Activated CD4-positive, alpha-beta T cell treated with anti-CD3 and anti-CD28 coated beads, Interleukin-2, amount 50 U/mL, for 4 hours (primary cell): Measurements from ENCODE around the gene AFG1L.
"Not testable (repeated sequence)": the region's sequence is repeated elsewhere in the genome, so short reads cannot be mapped to it uniquely, and the experiment has no call there.

ENCODE experiments used
- DNase-seq, 2 experiments: peaks; one replicate each; pipeline ENCODE4 v3.0.0-alpha.2; 2020

Gene AFG1L

DNA sequence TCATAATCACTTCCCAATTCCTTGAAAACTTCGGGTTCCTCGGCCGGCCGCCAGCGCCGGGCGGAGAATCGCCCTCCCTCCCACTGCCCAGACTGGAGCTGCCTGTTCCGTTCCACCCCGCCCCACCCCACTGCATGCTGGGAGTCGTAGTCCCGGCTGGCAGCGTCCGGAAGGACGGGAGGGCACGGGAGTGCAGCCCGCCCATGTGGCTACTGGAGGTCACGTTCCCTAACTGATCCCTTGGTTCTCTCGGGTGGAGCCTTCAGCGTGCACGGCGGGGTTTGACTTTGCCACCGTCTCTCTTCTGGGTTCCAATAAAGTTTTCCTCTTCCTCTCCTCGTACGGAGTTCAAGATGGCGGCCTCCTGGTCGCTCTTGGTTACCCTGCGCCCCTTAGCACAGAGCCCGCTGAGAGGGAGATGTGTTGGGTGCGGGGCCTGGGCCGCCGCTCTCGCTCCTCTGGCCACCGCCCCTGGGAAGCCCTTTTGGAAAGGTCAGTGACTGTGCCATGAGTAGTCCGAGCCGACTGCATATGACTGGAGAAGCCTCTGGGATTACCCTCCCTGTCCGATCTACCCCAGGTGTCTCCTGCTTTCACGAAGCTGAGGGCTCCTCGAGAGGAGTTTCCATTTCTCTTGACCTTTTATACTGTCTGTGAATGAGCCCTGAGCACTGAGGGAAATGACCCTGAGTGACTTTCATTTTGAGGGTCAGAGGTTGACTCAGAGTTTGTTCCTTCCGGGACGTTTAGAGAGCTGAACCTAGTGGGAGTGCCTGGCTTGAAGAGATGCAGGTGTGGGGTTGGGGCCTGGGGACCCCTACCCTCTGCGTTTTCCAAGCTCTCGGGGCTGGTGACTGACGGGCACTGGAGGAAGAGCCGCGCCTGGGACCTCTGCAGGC, at the start of gene AFG1L:
TSS of gene AFG1L (plus strand) at position 328 of the 899 bp plus-strand sequence. CDS start at position 354, 26 bp downstream.
- DNase-seq = peak; percentile 80 to 83

DNA sequence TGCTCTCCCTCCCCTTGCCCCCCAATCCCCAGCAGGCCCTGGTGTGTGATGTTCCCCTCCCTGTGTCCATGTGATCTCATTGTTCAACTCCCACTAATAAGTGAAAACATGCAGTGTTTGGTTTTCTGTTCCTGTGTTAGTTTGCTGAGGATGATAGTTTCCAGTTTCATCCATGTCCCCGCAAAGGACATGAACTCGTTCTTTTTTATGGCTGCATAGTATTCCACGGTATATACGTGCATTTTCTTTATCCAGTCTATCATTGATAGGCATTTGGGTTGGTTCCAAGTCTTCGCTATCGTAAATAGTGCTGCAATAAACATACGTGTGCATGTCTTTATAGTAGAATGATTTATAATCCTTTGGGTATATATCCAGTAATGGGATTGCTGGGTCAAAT, 49.8 kb upstream of the AFG1L start:
- DNase-seq = not testable (repeated sequence)

DNA sequence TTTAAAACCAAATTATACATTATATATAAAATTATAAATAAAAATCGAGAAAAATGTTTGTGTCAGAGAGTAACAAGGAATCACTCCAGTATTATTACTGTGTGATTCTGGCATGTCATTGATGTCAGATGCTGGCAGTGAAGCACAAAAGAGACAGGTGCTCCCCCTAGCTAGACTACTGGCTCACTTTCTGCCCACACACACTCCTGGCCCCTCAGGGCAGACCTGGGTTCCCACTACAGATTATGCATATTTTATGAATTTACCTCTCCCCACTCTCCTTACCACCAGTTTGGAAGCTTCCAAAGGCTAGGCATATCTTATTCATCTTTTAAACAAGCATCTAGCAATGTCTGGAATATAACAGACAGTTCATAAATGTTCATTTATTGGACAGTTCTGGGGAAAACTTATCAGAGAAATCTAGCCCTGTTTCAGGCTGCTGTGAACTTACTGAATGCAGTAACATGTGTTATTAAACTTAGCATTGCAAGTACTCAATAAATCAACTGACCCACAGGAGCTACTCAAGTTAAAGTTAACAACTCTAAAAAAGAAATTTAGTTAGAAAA, 46.8 kb upstream of the AFG1L start:
- DNase-seq = no peak

DNA sequence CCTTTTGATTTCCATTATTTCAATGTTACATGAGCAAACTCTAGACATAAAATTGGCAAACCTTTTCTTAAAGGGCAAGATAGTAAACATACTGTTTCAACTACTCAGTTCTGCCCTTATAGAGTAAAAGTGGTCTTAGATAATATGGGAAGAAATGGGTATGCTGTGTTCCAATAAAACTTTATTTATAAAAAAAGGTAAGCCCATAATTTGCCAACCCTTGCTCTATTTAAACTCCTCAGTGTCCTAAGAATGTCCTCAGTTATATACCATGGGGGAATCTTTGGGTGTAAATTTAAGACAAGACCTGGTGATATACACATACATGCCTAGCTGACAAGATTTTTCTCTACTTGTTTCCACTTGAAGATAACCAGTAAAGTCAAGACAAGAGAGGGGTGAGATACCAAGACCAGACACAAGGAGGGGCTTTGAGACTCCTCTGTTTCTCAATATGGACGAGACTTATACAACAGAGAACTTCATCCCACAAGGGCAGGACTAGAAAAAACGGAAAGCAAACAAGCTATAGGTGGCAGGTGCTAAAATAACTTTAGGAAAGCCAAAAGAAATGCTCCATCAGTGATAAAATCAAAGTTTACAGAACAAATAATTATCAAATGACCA, 44.5 kb upstream of the AFG1L start:
- no peak for DNase-seq

DNA sequence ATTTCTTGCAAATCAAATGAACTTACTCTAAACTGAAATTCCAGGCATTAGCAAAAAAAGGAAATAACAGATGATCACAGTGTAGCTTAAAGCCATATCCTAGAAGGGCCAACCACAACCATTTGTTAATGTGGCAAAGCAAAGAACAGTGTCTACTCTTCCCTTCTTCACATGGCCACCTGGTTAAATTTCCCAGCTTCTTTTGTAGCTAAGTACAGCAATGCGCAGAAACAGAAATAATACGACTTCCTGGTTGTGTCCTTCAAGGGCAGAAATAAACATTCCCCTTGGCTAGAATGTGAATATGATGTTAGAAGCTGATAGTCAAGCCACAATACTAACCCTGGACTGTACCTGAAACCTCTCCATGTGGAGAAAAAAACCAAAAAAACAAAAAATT, 43.6 kb upstream of the AFG1L start:
- no peak for DNase-seq

DNA sequence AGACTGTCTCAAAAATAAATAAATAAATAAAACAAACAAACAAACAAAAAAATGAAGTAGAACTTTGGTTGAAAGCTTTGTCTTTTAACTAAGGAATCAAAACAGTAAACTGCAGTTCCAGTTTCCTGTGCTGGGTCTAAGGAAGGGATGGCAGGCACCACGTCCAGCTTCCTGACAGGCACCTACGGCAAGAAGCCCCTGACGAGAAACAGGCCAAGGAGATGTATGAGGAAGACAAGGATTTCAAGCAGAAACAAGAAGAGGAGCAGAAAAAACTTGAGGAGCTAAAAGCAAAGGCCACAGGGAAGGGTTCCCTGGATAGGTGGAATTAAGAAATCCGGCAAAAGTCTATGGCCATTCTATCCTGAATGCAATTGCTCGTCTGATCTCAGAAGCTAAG, 42.8 kb upstream of the AFG1L start:
- no peak for DNase-seq

DNA sequence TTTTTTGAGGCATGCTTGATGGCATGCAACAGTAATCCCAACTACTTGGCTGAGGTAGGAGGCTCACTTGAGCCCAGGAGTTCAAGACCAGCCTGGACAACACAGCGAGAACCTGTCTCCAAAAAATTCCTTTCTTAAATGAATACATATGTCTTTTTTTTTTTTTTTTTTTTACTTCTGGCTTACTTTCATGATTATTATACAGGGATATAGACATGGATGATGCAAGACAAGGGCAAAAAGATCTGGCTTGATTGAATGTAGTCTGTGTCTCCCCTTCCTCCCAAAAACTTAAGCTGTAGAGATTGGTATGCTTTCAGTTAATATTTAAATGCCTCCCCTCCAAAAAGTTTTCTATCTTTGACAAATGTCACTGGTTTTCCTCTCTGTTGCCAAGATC, 41.6 kb upstream of the AFG1L start:
- DNase-seq = no peak

DNA sequence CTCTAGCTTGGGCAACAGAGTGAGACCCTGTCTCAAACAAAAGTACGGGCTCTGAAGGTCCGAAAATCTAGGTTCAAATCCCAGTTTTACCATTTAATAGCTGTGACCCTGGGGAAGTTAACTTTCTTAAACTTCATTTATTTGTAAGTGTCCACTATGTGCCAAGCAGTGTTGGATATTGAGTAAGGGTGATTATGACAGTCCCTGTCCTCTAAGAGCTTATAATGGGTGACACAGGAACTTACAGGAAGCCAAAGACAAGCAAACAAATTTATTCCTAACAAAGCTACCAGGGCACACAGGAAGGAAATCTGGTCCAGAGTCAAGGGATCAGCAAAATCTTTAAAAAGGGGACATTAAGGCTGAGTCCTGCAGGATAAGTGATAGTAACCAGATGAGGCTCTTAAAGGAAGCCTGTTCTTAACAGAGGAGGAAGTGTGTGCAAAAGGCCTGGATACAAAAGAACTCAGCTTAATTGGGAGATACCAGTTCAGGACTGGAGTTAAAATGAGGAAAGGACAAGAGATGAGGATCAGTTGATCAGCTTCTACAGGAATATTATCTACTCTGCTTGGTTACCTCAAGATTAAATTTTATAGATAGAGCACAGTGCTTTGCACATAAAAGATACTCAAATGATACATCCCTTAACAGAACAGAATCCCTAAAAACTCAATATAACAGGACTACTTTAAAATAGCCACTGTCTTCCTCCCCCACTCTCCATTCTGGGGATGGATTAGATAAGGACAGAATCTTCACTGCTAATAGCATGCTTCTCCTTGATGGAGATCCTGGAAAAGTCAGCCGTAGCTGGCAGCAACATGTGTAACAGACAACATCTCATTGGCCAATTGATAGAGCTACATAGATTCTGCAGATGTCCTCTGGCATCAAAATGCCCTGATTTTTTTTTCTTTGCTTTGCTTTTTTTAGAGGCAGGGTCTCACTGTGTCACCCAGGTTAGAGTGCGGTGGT, 40.1 kb upstream of the AFG1L start:
- DNase-seq = no peak

DNA sequence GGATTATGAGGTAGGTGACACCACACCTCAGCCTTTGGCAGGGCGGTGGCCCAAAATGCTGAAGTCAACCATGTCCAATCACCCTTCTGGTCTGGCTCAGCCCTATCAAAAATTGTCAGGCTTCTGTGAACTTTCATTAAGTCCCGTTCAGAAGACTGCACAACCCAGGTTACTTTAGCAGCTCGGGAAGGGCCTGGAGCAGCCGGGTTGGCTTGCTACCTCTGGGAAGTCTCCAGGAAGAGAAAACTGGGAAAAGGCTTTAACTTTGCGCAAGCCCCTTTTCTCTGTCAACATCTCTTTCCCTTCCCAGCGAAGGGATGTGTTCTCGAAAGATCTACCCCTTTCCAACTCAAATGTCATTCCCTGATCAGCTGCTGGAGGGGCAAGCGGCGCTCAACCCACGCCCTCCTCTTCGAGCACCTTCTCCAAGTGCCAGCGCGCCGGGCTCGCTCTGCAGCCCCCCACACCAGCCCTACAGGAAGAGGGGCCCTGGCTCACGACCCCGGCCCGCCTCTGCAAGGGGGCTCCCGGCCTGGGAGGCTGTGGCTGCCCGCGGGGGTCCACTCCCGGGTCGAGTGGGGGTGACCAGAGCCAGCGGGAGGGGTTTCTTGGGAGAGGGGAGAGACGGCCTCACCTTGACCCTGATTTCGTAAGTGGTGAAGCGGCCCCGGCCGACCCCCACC, 34.6 kb upstream of the AFG1L start:
- DNase-seq = no peak

DNA sequence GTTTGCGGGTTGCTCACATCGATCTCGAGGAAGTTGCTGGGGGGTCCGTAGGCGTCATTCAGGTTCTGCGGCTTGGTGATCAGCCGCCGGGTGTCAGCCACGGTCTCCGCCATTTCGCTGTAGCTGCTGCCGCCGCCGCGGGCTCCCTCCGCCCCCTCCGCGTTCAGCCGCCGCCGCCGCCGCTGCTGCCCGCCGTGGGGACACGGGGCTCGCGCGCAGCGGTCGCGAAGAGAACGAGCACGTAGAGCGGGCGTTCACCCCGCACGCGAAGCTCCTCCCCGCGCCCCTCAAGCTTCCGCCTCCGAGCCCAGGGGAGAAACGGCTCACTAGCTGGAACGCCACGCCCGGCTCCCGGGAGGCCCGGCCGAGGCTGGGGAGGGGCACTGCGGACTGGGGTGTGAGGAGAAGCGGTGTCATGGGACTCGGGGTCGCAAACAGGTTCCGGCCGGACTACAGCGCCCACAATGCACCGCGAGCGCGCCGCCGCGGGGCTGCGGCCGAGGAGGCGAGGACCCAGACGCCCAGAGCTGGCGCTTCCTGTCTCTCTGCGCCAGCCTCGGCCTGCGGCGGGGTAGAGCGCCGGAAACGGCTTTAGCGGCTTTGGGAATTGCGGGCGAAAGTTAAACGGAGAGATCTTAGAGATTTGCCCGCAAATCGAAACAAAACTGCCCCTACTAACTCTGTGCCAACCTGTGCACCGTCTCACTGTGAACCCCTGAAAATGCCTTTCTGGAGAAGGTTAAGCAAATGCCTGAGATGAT, 33.9 kb upstream of the AFG1L start, which contains the start of gene SNX3:
TSS of gene SNX3 (minus strand) at position 232 of the 761 bp plus-strand sequence. CDS start at position 113, 119 bp downstream.
- DNase-seq = peak; percentile 77 to 78

DNA sequence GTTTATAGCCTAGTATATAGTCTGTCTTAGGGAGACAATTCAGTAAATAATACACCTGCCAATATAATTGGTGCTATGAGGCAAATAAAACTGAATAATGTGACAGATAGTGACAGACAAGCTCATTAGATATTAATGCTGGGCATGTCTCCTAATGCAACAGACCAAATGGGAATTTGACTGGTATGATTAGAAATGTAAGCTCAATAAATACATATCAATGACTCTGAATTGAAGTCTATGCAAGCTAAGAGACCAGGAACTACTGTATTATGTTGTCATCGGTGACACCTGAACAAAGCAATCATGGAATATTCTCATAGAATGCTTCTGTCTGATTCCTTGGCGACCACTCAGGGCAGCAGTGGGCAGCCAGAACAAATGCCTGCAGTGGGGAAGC, 31.5 kb upstream of the AFG1L start:
- DNase-seq = no peak

DNA sequence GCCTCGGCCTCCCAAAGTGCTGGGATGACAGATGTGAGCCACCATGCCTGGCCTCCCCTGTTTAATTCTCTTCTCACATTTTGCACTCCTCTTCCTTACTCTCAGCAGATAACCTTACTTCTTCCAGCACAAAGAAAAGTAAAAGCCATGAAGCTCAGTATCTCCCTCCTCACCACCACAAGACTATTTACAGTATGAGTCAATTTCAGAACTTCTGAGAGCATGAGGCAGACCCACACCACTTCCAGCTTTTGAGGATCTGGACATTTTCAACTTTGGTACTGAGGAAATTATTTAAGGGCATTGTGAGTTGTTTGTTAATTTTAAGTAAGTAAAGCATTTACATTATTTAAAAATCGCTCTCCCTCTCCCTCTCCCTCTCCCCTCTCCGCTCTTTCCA, 26.0 kb upstream of the AFG1L start:
- no peak for DNase-seq

DNA sequence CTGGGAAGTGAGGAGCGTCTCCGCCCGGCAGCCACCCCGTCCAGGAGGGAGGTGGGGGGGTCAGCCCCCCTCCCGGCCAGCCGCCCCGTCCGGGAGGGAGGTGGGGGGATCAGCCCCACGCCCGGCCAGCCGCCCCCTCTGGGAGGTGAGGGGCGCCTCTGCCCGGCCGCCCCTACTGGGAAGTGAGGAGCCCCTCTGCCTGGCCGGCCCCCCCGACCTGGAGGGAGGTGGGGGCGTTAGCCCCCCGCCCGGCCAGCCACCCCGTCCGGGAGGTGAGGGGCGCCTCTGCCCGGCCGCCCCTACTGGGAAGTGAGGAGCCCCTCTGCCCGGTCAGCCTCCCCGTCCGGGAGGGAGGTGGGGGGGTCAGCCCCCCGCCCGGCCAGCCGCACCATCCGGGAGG, 24.9 kb upstream of the AFG1L start:
- not testable (repeated sequence) for DNase-seq

DNA sequence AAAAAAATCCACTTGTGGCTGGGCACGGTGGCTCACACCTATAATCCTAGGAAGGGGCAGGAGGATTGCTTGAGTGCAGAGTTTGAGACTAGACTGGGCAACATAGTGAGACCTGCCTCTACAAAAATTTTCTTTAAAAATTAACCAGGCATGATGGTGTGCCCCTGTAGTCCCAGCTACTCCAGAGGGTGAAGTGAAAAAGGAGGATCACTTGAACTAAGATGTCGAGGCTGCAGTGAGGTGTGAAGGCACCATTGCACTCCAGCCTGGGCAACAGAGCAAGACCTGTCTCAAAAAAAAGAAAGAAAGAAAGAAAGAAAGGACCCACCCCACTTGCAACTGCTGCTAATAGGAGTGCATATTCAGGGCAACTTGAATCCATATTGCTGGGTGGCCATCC, 20.3 kb upstream of the AFG1L start:
- DNase-seq = no peak

DNA sequence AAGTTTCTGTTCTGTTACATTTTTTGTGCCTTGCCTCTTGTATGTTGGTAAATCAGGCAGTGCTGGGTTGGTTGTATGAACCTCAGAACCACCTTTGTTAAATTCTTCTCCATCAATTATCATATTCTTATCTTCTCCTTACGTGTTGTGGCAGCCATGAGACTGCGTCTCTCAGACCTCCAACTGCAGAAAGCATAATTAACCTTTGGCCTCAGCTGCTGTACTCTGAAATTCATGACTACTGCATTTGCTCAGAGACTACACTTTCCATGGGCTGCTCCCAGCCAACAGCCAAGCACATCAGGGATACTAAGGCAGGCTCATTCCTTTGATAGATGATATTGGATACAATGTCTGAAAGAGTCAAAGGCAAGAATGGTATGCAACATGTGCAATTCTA, 18.9 kb upstream of the AFG1L start:
- DNase-seq = no peak

DNA sequence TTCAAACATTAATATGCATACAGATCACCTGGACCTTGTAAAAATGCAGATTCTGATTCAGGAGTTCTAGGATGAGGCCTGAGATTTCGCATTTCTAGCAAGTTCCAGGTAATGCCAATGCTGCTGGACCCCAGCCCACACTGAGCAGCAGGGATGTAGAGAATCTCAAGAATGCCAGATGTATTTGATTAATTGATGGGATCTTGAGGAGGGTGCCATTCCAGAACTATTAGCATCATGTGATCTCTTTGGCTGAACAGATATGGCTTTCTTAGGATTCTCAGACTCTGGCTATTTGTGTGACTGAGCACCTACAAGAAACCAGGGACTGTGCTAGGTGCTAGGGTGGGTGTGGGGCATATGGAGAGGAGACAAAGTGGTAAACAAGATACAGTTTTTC, 17.6 kb upstream of the AFG1L start:
- no peak for DNase-seq

DNA sequence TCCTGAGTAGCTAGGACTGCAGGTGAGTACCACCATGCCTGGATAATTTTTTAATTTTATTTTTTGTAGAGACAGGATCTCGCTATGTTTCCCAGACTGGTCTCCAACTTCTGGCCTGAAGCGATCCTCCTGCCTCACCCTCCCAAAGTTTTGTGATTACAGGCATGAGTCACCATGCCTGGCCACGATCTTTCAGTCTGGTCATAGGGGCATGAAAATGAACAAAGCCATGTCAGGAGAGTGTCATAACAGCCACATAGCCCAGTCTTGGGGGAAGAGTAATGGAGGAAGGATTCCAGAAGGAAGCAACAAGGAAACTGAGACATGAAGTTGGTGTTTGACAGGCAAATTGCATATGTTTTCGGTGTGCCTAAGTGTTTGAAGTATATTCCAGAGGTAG, 17.0 kb upstream of the AFG1L start:
- DNase-seq = no peak

DNA sequence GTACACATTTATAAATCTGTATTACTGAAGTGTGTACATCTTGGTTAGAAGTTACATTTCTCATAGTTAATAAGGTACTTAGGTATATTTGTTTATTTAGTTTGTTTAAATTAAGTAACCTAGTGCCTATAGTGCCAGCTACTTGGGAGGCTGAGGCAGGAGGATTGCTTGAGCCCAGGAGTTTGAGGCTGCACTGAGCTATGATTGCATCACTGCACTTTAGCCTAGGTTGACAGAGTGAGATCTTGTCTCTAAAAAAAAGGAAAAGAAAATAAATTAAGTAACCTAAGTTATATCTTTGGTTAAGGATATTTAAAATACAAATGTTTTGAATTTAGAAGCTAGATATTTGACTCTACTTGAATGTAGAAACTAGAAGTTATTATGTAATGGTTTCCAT, 9.5 kb upstream of the AFG1L start:
- DNase-seq = no peak

DNA sequence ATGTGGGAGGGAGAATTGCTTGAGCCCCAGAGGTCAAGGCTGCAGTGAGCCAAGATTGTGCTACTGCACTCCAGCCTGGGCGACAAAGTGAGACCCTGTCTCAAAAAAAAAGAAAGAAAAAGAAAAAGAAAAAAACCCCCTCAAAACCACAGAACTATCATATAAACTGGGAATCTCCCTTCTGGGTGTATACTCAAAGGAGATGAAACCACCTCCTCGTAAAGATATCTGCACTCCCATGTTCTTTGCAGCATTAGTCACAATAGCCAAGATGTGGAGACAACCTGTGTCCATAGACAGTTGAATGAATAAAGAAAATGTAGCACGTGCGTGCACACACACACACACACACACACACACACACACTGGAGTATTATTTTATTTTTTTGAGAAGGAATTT, 8.5 kb upstream of the AFG1L start:
- DNase-seq = no peak

DNA sequence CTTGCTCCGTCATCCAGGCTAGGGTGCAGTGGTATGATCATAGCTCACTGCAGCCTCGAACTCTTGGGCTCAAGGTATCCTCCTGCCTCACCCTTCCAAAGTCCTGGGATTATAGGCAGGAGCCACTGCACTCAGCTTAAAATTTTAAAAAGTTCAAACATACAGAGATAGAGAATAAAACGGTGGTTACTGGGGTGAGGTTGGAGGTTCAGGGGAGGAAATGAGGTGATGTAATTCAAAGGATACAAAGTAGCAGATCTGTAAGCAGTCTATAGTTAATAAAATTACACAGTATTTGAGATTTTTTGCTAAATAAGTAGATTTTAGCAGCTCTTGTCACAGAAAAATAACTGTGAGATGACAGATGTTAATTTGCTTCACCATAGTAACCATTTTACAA, 7.5 kb upstream of the AFG1L start:
- no peak for DNase-seq

DNA sequence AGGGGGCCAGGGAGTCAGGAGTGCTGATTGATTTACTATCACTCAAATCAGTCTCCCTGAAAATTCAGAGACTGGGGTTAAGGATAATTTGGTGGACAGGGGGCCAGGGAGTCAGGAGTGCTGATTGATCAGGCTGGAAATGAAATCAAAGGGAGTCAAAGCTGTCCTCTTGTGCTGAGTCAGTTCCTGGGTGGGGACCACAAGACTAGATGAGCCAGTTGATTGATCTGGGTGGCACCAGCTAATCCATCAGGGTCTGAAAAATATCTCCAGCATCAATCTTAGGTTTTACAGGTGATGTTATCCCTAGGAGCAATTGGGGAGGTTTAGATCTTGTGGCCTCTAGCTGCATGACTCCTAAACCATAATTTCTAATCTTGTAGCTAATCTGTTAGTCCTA, 6.1 kb upstream of the AFG1L start:
- no peak for DNase-seq
